ENCODE measurements around the gene SLC39A10.
"Not testable (repeated sequence)": the region's sequence is repeated elsewhere in the genome, so short reads cannot be mapped to it uniquely, and the experiment has no call there.

The SLC39A10 gene

DNA sequence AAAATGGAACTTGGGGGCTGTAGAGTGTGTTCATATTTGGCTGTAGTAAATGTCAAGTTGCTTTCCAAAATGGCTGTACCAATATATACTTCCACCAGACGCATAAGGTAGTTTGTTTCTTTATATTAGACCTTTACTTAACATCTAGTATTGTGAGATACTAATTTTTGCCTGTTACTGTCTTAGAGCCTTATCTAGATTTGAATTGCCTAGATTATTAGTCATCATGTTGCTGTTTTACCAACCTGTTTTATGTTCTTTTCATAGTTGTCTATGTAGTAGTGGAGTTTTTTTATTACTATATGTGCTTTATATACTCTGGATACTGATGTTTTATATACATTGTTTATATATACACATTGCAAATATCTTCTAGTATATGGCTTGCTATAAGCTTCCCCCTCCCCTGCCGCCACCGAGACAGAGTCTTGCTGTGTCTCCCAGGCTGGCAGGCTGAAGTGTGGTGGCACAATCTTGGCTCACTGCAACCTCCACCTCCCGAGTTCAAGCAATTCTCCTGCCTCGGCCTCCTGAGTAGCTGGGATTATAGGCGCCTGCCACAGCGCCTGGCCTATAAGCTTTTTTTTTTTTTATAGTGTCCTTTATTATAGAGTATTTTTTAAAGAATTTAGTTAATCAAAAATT lies 18.9 kb downstream of the SLC39A10 start:
- DNase-seq, result no peak

DNA sequence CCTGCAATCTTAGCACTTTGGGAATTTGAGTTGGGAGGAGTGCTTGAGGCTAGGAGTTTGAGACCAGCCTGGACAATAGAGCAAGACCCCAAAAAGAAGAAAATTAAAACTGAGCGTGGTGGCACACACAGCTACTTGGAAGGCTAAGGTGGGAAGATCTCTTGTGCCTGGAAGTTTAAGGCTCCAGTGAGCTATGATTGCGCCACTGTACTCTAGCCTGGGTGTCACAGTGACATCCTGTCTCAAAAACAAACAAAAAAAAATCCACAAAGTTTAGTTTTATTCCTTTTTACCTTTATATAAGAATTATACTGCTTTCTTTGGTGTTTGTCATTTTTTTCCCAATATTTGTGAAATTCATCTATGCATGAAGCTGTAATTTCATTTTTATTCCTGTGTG lies 20.3 kb downstream of the SLC39A10 start:
- DNase-seq, result no peak

- DNase-seq, result no peak
Measured at GRCh38 chr2:195677884-195678283, 20.9 kb downstream of the SLC39A10 start.

DNA sequence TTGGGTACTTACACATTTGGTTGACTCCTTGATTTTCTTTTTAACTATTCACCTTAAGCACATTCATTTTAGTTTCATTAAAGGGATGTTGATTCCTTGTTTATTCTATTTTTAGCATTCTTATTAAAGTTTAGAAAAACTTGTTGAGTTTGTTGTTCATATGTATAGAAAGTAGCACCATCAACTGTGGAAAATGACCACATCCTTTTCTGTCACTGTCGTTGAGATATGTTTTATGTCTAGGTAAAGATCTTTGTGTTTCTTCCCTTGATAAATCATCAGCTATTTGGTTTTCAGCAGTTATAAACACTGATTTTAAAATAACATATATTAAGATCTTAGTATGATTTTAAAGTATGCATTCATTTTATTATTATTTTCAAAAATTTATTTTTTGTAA lies 25.1 kb downstream of the SLC39A10 start:
- DNase-seq, result no peak

DNA sequence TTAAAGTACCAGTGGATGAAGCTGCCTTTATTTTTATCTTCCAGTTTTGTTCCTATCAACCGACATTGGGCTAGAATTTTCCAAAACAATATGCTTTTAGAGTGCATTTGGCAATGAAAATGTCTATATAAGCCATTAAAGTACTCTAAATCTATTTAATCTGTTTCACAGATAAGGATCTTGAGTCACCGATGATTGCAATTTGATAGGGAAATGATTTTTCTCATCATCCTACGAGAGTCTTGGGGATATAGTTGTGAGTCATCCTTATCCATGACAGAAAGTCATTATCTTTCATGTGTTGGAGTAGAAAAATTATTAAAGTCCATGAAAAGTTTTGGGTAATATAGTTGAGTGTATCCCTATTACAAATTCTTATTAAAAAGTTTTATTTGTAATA lies 26.1 kb downstream of the SLC39A10 start:
- DNase-seq, result no peak

DNA sequence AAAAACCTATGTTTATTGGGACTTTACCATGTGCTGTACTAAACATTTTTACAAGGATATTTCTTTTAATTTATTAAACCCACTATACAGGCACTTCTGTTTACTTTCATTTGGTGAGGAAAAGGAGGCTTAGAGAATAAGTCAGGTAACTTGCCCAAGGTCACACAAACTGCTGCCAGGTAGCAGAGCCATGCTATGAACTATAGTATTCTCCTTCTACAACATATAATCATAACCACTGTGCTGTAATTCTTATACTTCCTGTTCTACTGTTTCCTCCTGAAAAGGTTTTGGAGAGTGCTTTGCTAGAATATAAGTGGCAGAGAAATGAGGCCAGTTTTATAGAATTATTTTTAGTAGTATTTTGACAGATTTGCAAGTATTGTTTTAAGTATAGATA lies 29.5 kb downstream of the SLC39A10 start:
- no peak for DNase-seq

- DNase-seq, result no peak
Measured at GRCh38 chr2:195687320-195688086, 30.5 kb downstream of the SLC39A10 start.

GRCh38 chr2:195692531-195692930 lies 35.5 kb downstream of the SLC39A10 start:
- DNase-seq, result not testable (repeated sequence)

DNA sequence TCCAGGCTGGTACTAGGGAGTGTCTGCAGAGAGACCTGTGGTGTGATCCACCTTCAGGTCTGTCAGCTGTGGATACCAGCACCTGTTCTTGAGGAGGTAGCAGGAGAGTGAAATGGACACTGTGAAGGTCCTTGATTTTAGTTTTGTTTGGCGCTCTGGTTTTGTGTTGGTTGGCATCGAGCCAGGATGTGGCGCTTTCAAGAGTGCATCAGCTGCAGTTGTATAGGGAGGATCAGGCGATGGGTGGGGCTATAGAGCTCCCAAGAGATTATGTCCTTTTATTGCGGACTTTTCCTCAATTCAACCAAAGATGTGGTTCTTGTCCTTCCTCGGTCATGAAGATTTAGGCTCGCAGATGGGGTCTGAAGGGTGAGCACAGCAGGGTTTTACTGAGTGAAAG lies 37.5 kb downstream of the SLC39A10 start:
- DNase-seq, result no peak

DNA sequence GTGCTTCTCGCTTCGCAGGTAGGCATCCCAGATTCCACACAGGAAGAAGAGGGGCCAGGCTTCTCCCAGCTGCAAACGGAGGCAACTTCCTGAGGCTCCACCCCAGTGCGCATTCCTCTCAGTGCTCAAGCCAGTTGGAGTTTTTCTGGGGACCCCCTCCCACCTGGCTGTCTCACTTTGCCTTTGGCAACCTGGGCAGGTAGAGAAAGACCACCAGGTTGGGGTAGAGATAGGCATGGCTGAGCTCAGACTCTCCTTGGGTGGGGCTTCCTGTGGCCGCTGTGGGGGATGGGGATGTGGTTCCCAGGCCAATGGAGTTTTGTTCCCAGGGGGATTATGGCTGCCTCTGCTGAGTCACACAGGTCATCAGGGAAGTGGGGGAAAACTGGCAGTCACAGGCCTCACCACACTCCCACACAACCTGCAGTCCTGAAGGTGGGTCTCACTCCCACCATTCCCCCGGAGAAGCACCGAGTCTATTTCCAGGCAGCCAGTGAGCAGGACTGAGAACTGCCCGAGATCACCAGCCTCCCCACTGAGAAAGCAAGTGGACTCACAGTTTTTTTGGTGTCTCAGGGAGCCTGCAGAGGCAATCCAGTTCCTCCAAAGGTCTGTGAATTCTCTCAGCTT lies 38.1 kb downstream of the SLC39A10 start:
- no peak for DNase-seq

- DNase-seq, result no peak
Measured at GRCh38 chr2:195696012-195696411, 39.0 kb downstream of the SLC39A10 start.

DNA sequence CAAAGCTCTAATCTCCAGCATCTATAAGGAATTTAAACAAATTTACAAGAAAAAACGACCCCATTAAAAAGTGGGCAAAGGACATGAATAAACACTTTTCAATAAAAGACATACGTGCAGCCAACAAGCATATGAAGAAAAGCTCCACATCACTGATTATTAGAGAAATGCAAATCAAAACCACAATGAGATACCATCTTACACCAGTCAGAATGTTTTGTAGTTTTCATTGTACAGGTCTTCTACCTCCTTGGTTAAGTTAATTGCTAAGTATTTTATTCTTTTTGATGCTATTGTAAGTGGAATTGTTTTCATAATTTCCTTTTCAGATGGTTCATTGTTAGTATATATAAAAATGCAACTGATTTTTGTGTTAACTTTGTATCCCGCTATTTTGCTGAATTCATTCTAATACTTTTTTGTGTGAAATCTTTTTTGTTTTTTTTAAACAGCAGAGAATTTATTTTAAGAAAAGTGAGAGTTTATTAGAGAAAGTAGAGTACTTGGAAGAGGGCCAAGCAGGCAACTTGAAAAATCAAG lies 40.7 kb downstream of the SLC39A10 start:
- no peak for DNase-seq

GRCh38 chr2:195700480-195700879 lies 43.5 kb downstream of the SLC39A10 start:
- no peak for DNase-seq

- DNase-seq, result no peak
Measured at GRCh38 chr2:195706161-195706900, 49.3 kb downstream of the SLC39A10 start.

GRCh38 chr2:195709901-195710806 lies 53.1 kb downstream of the SLC39A10 start:
- no peak for DNase-seq

DNA sequence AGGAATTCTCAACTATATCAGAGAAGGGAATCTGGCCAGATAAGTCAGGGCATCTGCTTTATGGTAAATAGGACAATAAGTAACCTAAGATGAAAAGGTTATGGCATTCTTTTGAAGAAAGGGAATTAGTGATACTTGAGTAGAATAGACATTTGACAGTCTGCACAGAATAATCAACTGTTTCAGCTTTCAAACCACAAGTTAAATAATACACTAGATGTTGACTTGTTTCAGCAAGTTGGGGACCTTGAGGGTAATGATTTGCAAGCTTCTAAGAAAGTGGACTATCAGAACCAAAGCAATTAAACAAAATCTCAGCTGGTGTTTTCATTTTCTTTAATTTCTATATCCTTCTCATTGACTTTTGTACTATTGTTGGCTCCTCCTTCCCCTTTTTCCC lies 54.5 kb downstream of the SLC39A10 start:
- DNase-seq, result no peak

DNA sequence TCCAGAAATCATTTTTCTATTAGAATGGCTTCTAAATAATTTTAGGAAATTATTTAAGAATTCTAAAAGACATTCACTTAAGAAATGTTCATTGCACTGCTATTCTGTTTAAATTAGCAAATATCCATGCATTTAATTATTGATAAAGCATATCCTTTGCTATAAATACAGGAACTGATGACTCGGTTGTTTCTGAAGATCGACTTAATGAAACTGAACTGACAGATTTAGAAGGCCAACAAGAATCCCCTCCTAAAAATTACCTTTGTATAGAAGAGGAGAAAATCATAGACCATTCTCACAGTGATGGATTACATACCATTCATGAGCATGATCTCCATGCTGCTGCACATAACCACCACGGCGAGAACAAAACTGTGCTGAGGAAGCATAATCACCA lies 59.4 kb downstream of the SLC39A10 start:
- no peak for DNase-seq

GRCh38 chr2:195721042-195721441 lies 64.0 kb downstream of the SLC39A10 start:
- no peak for DNase-seq

DNA sequence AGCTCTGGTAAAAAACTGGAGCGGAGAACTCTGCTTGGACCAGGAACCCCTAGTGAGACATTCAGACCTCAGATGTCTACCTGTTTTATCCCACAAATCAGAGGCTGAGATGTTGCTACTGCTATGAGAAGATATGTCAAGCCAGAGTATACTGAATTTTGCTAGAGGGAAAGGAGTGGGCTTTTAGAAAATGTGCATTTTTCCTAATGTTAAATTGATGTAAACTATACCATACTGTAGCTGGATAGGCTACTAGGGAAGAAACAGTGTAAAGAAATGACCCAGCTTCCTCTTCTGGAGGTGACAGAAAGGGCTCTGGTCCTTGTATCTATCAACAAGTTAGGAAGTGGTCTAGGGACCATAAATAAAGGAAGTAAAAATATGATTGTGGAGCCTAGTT lies 65.0 kb downstream of the SLC39A10 start:
- no peak for DNase-seq

DNA sequence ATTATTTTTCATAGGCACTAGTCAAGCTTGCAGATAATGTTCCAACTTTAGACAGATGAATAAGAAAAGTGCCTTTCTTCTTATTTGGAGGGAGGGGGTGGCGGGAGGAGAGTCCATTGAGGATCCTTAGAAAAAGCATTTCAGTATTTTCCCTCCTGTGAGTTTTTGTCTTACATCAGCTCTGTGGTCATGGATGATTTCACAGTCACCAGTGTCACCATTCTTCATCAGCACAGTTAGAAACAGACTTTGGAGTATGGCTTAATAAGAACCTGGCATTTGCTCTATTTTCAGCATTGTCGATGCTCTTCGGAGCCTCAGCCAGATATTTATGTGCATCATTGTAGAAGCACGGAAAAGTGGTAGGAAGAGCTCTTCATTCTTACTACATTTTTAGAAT lies 70.1 kb downstream of the SLC39A10 start:
- DNase-seq, result no peak

- no peak for DNase-seq
Measured at GRCh38 chr2:195730912-195731311, 73.9 kb downstream of the SLC39A10 start.

GRCh38 chr2:195732574-195732973 lies 75.5 kb downstream of the SLC39A10 start:
- DNase-seq, result no peak
